Transverse colon (tissue), 3 donors: ENCODE measurements around the gene RPS6KA3.

Experiments
- POLR2A ChIP-seq: fragments of 450-650 bp; IDR thresholded peaks from one replicate; pipeline ENCODE4 v1.6.1; 2016; ENCODE audit warnings: antibody characterized with exemption, mild to moderate bottlenecking, moderate library complexity
- TF ChIP-seq, protein P1 (sequence below), 5 experiments: fragments of 200-600 bp in 3 of 5; fragments of 450-650 bp in 2 of 5; sonication (generic) in 3 of 5; IDR thresholded peaks; 1 replicate in 2 of 5; 2 replicates in 3 of 5; pipeline ENCODE4 v1.5.1; 2016 to 2017; ENCODE audit warnings: antibody characterized with exemption in 5 of 5, inconsistent platforms in 3 of 5, mild to moderate bottlenecking in 2 of 5, moderate library complexity in 1 of 5

DNA sequence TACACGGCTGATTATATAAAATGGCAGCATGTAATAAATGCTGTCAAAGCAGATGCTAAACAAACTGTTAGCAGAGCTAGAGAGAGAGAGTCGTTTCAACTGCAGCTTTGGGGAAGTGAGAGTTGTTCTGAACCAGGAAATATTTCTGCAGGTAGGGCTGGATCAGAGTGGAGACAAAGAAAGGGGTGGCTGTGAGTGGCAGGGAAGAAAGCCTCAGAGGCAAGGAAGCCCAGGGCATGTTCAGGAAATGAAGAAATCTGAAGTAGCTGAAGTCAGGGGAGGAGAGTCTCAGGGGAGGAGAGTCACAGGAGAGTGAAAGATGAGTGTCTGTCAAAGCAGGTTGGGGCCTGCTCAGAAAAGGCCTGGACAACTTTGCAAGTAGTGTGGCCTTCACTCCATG, 48.4 kb upstream of the RPS6KA3 start:
- TF ChIP-seq POLR2A, result no peak
- TF ChIP-seq, protein P1, sequence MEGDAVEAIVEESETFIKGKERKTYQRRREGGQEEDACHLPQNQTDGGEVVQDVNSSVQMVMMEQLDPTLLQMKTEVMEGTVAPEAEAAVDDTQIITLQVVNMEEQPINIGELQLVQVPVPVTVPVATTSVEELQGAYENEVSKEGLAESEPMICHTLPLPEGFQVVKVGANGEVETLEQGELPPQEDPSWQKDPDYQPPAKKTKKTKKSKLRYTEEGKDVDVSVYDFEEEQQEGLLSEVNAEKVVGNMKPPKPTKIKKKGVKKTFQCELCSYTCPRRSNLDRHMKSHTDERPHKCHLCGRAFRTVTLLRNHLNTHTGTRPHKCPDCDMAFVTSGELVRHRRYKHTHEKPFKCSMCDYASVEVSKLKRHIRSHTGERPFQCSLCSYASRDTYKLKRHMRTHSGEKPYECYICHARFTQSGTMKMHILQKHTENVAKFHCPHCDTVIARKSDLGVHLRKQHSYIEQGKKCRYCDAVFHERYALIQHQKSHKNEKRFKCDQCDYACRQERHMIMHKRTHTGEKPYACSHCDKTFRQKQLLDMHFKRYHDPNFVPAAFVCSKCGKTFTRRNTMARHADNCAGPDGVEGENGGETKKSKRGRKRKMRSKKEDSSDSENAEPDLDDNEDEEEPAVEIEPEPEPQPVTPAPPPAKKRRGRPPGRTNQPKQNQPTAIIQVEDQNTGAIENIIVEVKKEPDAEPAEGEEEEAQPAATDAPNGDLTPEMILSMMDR (IDR thresholded peaks at IDR 0.05), result no peak
